H1 (cell line): Measurements from ENCODE around the gene KLF6. TPM values are rescaled to one million over a fixed set of nuclear protein-coding genes. Genes with fewer than 3 reads are reported as not detected.

Experiments used
- CHD7 ChIP-seq: fragments of 300-600 bp; sonication (generic); IDR thresholded peaks from 2 replicates; pipeline ENCODE4 v1.7.1; 2012; ENCODE audit warnings: low read length, moderate library complexity, mild to moderate bottlenecking, inconsistent platforms; ENCODE audit not compliant: insufficient replicate concordance
- KDM4A ChIP-seq: IDR thresholded peaks from one replicate; pipeline ENCODE4 v1.7.1; 2012; ENCODE audit warnings: low read depth, mild to moderate bottlenecking, moderate library complexity, low read length, inconsistent platforms; ENCODE audit not compliant: severe bottlenecking
- SRF ChIP-seq: IDR thresholded peaks from 2 replicates; pipeline ENCODE4 v1.6.1; 2011; ENCODE audit warnings: mild to moderate bottlenecking, low read depth, low read length, moderate library complexity
- TAF7 ChIP-seq: optimal IDR thresholded peaks from 2 replicates; pipeline ENCODE3; 2011; ENCODE audit warnings: low read depth, mild to moderate bottlenecking, inconsistent platforms, low read length, moderate library complexity, borderline replicate concordance
- polyA plus RNA-seq, 7 experiments: library from polyadenylated mRNA; depleted of rRNA in 3 of 7; stranded (reverse) in 5 of 7; unstranded in 2 of 7; fragments of >200 nt in 5 of 7; fragments of 200-250 nt in 2 of 7; gene quantifications; 1 replicate in 5 of 7; 2 replicates in 1 of 7; 4 replicates in 1 of 7; pipeline versions ENCODE4 v1.2.1 to v1.2.3, GENCODE V29; 2011 to 2013; ENCODE audit warnings: missing spikeins in 2 of 7, mixed read lengths in 2 of 7
- total RNA-seq: library from RNA; stranded (reverse); fragmentation: NEBNext Ultra II Directional; extraction: Animal tissue kit (Norgen Biotek cat#: 25700); gene quantifications from 2 replicates; pipeline ENCODE4 v1.2.1, GENCODE V29; 2021

KLF6 gene
- total and polyA plus RNA-seq, 2 of the 8 experiments (the other 6 are each of a cell fraction or from before 2014, with no cell fraction given), result 5.7 to 19.5 TPM

GRCh38 chr10:3729397-3729976, 55.5 kb downstream of the KLF6 start (continued):
- TF ChIP-seq CHD7 (no peak), KDM4A (no peak), SRF (no peak), TAF7 (no peak)
